Hepatocyte (in vitro differentiated cells): Measurements from ENCODE around the gene ANKRD11.

ENCODE experiments used
- CTCF ChIP-seq: fragments of 200-600 bp; sonication (generic); IDR thresholded peaks from 2 replicates; pipeline ENCODE4 v1.5.1; 2016; ENCODE audit warnings: antibody characterized with exemption, mild to moderate bottlenecking; ENCODE audit not compliant: poor library complexity
- EZH2 ChIP-seq: fragments of 200-600 bp; sonication (generic); IDR thresholded peaks from 2 replicates; pipeline ENCODE4 v1.6.1; 2016; ENCODE audit warnings: antibody characterized with exemption, mild to moderate bottlenecking, borderline replicate concordance
- EZH2phosphoT487 ChIP-seq: fragments of 200-600 bp; sonication (generic); IDR thresholded peaks from one replicate; pipeline ENCODE4 v1.6.1; 2018; ENCODE audit warnings: antibody characterized with exemption, mild to moderate bottlenecking, low read depth, moderate library complexity; ENCODE audit not compliant: unreplicated experiment, severe bottlenecking

DNA sequence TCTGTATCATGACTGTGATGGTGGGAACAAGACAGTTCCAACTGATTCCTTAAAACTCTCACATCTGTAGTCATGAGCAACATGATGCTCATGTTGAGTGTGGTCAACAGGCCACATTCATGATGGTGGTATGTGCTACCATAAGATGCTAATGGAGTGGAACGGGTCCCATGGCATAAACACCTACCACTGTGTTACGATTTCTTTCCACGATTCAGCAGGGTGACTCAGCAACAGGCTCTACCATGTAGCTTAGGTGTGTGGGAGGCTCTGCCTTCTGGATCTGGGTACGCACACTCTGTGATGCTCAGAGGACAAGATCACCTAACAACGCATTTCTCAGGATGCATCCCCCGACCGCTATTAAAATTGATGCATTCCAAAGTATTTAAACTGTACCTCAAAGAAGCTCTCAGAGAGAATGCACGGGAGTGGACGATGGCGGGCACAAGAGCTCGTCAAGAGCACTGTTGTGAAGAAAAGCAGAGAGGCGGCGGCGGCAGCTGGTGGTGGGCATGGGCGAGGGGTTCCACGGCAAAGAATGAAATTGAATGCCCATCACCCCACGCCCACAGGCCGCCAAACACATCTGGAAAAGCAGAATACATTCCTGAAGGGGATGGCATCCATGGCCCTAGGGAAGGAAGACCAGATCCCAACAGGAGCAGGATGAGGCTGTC is 139.5 kb downstream of the ANKRD11 start:
- no peak for TF ChIP-seq CTCF
- TF ChIP-seq EZH2: no peak
- no peak for TF ChIP-seq EZH2phosphoT487
